ENCODE results near the gene PRIM2.
"Not testable (repeated sequence)": the region's sequence is repeated elsewhere in the genome, so short reads cannot be mapped to it uniquely, and the experiment has no call there.

Gene PRIM2

GRCh38 chr6:57310095-57310816 is 7.2 kb upstream of the PRIM2 start:
- FAIRE-seq, result not testable (repeated sequence)

DNA sequence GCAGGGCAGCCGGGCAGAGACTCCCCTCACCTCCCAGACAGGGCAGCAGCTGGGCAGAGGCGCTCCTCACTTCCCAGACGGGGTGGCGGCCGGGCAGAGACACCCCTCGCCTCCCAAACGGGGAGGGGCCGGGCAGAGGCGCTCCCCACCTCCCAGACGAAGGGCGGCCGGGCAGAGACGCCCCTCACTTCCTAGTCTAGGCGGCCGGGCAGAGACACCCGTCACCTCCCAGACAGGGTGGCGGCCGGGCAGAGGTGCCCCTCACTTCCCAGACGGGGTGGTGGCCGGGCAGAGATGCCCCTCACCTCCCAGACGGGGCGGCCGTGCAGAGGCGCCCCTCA is 6.6 kb upstream of the PRIM2 start:
- FAIRE-seq, result no peak

- FAIRE-seq, result not testable (repeated sequence)
Observed at GRCh38 chr6:57311300-57312003, 6.0 kb upstream of the PRIM2 start.

GRCh38 chr6:57312004-57312345 is 5.5 kb upstream of the PRIM2 start:
- FAIRE-seq, result no peak

DNA sequence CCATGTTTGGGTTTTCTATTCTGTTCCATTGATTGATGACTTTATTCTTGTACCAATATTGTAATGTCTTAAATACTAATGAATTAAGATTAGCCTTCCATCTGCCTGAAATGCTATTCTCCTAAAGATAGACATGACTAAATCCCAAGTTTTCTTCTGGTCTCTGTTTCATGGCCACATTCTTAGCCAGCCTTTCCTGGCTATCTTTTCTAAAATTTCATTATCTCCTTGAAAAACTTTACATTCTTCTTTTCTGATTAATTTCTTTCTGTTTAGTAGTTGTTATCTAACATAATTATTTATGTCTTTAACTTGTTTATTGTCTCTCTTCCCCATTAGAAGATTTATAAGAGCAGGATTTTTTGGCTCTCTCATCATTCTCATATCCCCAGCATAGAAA is 4.4 kb upstream of the PRIM2 start:
- FAIRE-seq, result no peak

DNA sequence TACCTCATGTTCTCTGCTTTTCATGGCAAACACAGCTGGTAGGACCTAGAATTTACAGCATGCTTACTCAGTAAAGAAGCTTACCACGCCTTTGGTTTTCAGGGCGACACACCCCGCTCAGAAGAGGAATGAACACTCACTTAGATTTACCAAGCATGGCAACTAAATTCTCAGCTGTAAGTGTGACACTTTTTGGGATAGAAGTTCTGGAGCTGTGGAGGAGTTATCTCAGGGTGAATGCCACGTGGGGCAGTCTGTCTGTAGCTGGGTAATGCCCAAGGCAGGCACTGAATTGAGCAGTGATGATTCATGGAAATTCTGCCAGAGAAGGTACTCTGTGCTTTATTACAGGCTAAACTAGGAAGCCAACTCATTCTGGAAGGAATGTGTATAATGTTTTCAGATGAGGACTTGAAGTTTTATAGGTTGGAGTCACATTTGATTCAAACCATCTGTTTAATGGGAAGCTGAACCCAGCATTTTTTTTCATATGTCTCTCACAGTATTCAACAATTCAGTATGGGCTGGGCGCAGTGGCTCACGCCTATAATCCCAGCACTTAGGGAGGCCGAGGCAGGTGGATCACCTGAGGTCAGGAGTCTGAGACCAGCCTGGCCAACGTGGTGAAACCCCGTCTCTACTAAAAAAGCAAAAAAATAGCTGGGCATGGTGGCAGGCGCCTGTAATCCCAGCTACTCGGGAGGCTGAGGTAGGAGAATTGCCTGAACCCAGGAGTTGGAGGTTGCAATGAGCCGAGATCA is 3.5 kb upstream of the PRIM2 start:
- FAIRE-seq, result peak; percentile 97

GRCh38 chr6:57315111-57315510 is 2.3 kb upstream of the PRIM2 start:
- no peak for FAIRE-seq

DNA sequence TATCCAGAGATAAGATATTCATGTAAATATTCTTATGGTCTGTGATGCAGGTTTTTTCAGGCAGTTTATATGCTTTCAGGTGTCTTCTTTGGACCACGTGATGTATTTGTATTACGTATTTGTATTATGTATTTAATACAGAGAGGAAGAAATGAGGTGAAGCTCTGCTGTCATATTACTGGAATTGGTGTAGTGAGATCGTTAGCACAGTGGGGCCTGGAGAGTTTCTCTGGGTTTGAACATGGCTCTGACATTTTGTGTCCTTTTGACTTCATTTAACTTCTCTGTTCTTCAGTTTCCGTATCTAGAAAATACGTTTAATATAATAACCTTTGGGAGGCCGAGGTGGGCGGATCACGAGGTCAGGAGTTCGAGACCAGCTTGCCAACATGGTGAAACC is 1.6 kb upstream of the PRIM2 start:
- no peak for FAIRE-seq

DNA sequence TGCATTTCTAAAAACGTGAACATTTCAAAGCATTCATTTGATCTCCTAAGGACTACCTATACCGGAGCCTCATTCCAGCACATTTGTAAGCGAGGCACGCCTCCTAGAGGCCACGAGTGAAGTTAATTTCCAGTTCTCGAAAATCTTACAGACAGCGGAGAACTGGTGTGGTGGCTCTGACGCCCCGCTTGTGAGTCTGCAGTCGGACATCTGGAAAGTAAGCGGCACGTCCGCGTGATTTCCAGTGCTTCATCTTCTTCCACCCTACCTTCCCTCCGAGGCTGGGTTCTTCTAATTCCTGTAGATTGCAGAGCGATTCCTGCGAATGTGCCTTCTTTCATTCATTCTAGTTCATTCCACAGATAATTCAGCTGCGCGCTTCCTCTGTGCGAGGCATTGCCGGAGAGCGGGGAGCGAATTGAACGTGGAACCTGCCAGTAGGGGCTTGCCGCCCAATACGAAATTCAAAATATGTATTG is 810 bp upstream of the PRIM2 start:
- FAIRE-seq, result peak; percentile 97

- peak; percentile 98 for FAIRE-seq
Observed at GRCh38 chr6:57324538-57324937, 7.1 kb downstream of the PRIM2 start.

DNA sequence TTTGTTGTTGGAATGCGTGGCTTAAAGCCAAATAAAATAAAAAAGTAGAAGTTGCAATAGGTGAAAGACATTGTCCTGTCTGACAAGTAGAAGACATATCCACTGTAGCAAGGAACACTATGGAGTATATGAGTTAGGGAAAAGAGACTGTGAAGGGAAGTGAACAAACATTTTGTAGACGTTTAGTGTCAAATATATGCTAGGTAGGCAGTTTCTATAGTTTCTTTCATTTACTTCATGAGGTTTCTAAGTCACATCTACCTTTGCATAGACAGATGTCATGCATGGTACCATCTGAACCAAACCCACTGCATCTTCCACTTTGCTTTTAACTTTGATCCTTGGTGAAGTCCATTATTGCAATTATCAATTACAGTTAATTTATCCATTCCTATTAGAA is 9.9 kb downstream of the PRIM2 start:
- no peak for FAIRE-seq

GRCh38 chr6:57328074-57328473 is 10.6 kb downstream of the PRIM2 start:
- FAIRE-seq, result no peak

GRCh38 chr6:57329933-57330332 is 12.5 kb downstream of the PRIM2 start:
- peak; percentile 23 for FAIRE-seq

- FAIRE-seq, result no peak
Observed at GRCh38 chr6:57342148-57342669, 24.8 kb downstream of the PRIM2 start.

GRCh38 chr6:57343342-57343741 is 25.9 kb downstream of the PRIM2 start:
- not testable (repeated sequence) for FAIRE-seq

- FAIRE-seq, result not testable (repeated sequence)
Observed at GRCh38 chr6:57346715-57347114, 29.3 kb downstream of the PRIM2 start.

DNA sequence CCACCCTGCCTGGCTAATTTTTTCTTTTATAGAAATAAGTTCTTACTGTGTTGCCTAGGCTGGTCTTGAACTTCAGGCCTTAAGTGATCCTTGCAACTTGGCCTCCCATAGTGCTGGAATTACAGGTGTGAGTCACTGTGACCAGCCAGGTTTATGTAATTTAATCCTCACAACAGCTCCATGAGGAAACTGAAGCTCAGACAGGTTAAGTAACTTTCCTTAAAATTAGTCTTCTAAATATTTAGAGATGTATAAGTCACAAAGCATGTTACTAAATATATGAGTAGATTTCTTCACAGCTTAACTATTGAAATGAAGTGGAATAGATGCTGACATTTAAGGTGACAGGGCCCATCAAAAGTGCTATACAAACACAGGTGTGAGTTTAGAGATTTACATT is 30.2 kb downstream of the PRIM2 start:
- FAIRE-seq, result not testable (repeated sequence)

- not testable (repeated sequence) for FAIRE-seq
Observed at GRCh38 chr6:57350443-57350842, 33.0 kb downstream of the PRIM2 start.

- peak; percentile 85 for FAIRE-seq
Observed at GRCh38 chr6:57352596-57352995, 35.2 kb downstream of the PRIM2 start.

GRCh38 chr6:57358319-57358718 is 40.9 kb downstream of the PRIM2 start:
- FAIRE-seq, result peak; percentile 57

DNA sequence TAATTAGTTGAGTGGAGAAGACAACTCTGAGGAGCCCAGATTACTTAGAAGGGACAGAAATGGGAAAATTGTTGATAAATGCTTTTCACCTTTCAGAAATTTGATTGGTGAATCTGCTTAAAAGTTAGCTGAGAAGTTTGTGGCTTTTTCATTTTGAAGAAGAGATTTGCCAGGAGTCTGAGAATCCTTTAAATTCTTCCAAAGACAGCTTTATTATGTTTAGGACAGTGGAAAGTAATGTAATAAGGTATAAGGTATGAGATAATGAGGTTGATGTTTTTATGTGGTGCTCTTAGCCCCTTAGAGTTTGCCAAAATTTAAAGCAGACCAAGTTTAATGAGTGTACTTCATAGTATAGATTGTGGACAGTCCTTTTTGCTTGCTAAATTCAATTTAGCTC is 42.3 kb downstream of the PRIM2 start:
- not testable (repeated sequence) for FAIRE-seq

- not testable (repeated sequence) for FAIRE-seq
Observed at GRCh38 chr6:57362340-57362739, 44.9 kb downstream of the PRIM2 start.

DNA sequence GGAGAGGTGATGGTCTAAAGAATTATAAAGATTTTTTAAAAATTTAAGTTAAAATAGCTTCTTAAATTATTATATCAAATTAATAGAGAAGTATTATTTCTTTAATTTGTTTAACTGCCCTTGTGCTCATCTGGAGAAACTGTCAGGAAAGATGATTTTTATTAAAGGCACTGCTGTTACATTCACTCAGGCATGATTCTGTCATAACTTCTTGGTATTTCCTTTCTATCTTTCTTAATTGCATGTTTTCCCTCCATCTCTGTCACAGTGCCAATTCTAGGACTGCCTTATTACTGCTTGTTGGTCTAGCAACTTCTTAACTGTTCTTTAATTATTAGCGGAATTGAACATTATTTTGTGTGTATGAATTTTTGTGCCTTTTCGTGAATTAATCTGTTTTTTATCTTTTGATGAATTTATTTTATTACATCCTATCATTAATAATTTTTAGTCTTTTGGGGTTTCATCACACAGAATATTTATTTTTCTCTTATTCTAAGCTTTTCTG is 47.7 kb downstream of the PRIM2 start:
- not testable (repeated sequence) for FAIRE-seq
